ENCODE data around the gene SPATA3.

The SPATA3 gene

GRCh38 chr2:231047274-231047922, 51.5 kb downstream of the SPATA3 start:
- Histone ChIP-seq H3K9me3 (ENCODE audit: insufficient read depth, low read length) (no peaks in the 10 kb centered on the region), H3K36me3 (replicated peaks; ENCODE audit: low read depth, low read length) (no peaks in the 10 kb centered on the region), H3K79me2 (ENCODE audit: low read length) (no peaks in the 10 kb centered on the region), H3K4me2 (ENCODE audit: low read length) (no peak overlapping the region), H3K4me3 (ENCODE audit: low read length) (no peak overlapping the region), H3K4me1 (ENCODE audit: low read length) (no peaks in the 10 kb centered on the region), H4K20me1 (ENCODE audit: insufficient read depth, low read length) (no peaks in the 10 kb centered on the region), H3K27me3 (ENCODE audit: low read depth, low read length) (no peaks in the 10 kb centered on the region), H3K27ac (ENCODE audit: low read length) (no peak overlapping the region), H3K9ac (ENCODE audit: low read length) (no peak overlapping the region), H2AFZ (ENCODE audit: low read depth, low read length) (no peak overlapping the region)
- TF ChIP-seq, protein P1, sequence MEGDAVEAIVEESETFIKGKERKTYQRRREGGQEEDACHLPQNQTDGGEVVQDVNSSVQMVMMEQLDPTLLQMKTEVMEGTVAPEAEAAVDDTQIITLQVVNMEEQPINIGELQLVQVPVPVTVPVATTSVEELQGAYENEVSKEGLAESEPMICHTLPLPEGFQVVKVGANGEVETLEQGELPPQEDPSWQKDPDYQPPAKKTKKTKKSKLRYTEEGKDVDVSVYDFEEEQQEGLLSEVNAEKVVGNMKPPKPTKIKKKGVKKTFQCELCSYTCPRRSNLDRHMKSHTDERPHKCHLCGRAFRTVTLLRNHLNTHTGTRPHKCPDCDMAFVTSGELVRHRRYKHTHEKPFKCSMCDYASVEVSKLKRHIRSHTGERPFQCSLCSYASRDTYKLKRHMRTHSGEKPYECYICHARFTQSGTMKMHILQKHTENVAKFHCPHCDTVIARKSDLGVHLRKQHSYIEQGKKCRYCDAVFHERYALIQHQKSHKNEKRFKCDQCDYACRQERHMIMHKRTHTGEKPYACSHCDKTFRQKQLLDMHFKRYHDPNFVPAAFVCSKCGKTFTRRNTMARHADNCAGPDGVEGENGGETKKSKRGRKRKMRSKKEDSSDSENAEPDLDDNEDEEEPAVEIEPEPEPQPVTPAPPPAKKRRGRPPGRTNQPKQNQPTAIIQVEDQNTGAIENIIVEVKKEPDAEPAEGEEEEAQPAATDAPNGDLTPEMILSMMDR (IDR thresholded peaks at IDR 0.05; ENCODE audit: low read depth, low read length), result no peak
- no peak for TF ChIP-seq EZH2phosphoT487 (IDR thresholded peaks at IDR 0.05; ENCODE audit: low read depth)

DNA sequence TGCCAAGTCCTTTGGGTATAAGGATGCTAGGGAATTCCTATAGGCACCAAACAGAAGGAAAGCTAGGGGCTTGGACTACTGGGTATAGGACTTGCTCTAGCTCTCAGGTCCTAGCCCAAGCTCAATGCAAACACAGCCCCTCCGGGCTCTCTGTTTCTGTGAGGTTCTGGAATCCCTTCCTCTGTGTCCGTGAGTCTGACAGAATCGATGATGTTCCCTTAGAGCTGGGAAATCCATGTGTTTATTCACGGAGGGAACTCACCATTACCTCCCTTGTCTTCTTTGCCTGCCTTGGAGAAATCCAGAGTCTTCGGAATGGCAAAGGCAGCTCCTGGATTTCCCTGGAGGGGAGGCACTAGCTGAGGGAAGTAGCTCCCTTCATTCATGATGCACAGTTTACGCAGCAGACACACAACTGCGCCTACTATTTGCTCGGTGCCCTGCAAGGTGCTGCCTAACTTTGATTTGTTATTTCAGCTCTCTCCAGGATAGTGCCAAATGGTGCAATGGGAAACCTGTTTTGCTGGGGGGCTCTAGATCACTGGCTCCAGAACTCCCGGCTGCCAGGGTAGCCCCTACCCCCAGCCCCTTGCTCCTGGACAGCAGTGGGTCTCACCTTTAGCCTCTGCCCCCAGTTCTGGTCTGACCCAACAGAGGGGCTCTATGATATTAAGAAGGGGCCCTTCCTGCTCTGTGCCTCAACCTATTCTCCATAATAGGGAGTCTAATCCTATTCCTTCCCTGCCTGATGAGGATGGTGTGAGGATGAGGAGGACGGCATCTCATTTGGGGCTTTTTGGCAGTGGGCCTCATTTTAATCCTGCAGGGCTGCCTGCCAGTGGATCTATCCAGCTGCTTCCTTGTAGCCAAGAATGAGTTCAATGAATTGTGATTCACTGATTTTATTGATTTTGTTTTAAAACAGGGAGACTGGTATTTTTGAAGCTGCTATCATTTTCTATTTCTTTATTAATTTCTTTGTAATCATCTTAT, 52.3 kb downstream of the SPATA3 start:
- no peak overlapping the region for H3K4me2 ChIP-seq (ENCODE audit: low read length)
- no peak overlapping the region for H3K27ac ChIP-seq (ENCODE audit: low read length)
- H3K9me3 ChIP-seq (ENCODE audit: insufficient read depth, low read length), result no peaks in the 10 kb centered on the region
- no peak for TF ChIP-seq EZH2phosphoT487 (IDR thresholded peaks at IDR 0.05; ENCODE audit: low read depth)
- TF ChIP-seq, protein P1 (IDR thresholded peaks at IDR 0.05; ENCODE audit: low read depth, low read length), result no peak
- H3K36me3 ChIP-seq (replicated peaks; ENCODE audit: low read depth, low read length), result no peaks in the 10 kb centered on the region
- no peak overlapping the region for H3K4me3 ChIP-seq (ENCODE audit: low read length)
- no peak overlapping the region for H3K9ac ChIP-seq (ENCODE audit: low read length)
- H3K79me2 ChIP-seq (ENCODE audit: low read length), result no peaks in the 10 kb centered on the region
- no peaks in the 10 kb centered on the region for H3K27me3 ChIP-seq (ENCODE audit: low read depth, low read length)
- H4K20me1 ChIP-seq (ENCODE audit: insufficient read depth, low read length), result no peaks in the 10 kb centered on the region
- H3K4me1 ChIP-seq (ENCODE audit: low read length), result no peaks in the 10 kb centered on the region
- H2AFZ ChIP-seq (ENCODE audit: low read depth, low read length), result no peak overlapping the region

DNA sequence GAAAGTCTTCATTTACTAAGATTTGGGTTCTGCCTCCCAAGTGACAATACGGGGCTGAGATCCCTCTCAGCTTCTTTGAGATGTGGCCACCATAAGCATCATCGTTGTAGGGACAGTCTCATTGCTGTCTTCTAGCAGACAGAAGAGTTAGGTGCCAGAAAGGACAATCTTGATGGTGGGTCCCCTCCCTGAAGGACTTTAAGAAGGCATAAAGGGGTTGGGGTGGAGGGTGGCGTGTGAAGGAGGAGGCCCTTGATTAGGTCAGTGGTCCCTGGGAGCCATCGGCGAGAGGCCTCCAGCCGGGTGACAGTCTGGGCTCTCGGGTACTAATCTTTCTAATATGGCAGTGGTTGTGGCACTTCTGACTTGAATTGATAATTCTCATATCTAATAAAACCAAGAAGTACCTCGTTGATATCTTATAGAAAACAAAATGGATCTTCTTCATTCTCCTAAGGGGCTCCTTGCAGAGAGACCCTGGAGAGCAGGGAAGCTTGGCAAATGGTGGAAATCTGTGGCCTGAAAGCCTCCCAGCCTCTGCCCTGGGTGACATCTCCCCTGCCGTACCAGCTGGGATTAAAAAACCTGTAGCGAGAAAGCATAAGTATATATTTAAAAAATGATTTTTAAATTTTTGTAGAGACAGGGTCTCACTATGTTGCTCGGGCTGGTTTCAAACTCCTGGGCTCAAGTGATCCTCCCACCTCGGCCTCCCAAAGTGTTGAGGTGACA, 53.5 kb downstream of the SPATA3 start:
- H3K9ac ChIP-seq (ENCODE audit: low read length), result no peak overlapping the region
- no peaks in the 10 kb centered on the region for H3K9me3 ChIP-seq (ENCODE audit: insufficient read depth, low read length)
- H2AFZ ChIP-seq (ENCODE audit: low read depth, low read length), result no peak overlapping the region
- no peak for TF ChIP-seq EZH2phosphoT487 (IDR thresholded peaks at IDR 0.05; ENCODE audit: low read depth)
- TF ChIP-seq, protein P1 (IDR thresholded peaks at IDR 0.05; ENCODE audit: low read depth, low read length), result no peak
- H3K4me2 ChIP-seq (ENCODE audit: low read length), result no peak overlapping the region
- no peaks in the 10 kb centered on the region for H3K27me3 ChIP-seq (ENCODE audit: low read depth, low read length)
- H3K4me3 ChIP-seq (ENCODE audit: low read length), result no peak overlapping the region
- H3K4me1 ChIP-seq (ENCODE audit: low read length), result no peaks in the 10 kb centered on the region
- no peaks in the 10 kb centered on the region for H3K36me3 ChIP-seq (replicated peaks; ENCODE audit: low read depth, low read length)
- no peaks in the 10 kb centered on the region for H3K79me2 ChIP-seq (ENCODE audit: low read length)
- H3K27ac ChIP-seq (ENCODE audit: low read length), result no peak overlapping the region
- no peaks in the 10 kb centered on the region for H4K20me1 ChIP-seq (ENCODE audit: insufficient read depth, low read length)
